Breast epithelium (tissue), 4 donors: ENCODE results near the gene FSTL4. TPM values are rescaled to one million over a fixed set of nuclear protein-coding genes. Genes with fewer than 3 reads are reported as not detected.

Experiments
- DNase-seq, 2 donors: peaks; one replicate each; pipeline ENCODE4 v3.0.0-alpha.2; 2019; ENCODE audit warnings: low spot score in 2 of 2
- H3K27ac ChIP-seq, 2 donors: fragments of 200-600 bp; sonication (generic) in 1 of 2; one replicate each; pipeline ENCODE4 v1.5.1; 2016 to 2019; ENCODE audit warnings: mild to moderate bottlenecking in 1 of 2
- H3K27me3 ChIP-seq, 2 donors: fragments of 200-600 bp; sonication (generic) in 1 of 2; one replicate each; pipeline versions ENCODE4 v1.5.1 to v1.6.0; 2017 to 2019; ENCODE audit warnings: control low read depth in 1 of 2, mild to moderate bottlenecking in 1 of 2
- H3K36me3 ChIP-seq: fragments of 200-600 bp; one replicate; pipeline ENCODE4 v1.5.1; 2019
- H3K4me1 ChIP-seq, 2 donors: fragments of 200-600 bp; sonication (generic); one replicate each; pipeline ENCODE4 v1.5.1; 2016 to 2019; ENCODE audit warnings: control low read depth in 1 of 2
- H3K4me3 ChIP-seq, 3 donors: fragments of 200-600 bp; sonication (generic); 1 replicate in 2 of 3; 2 replicates in 1 of 3; pipeline ENCODE4 v1.5.1; 2016 to 2019; ENCODE audit warnings: mild to moderate bottlenecking in 3 of 3, moderate library complexity in 2 of 3
- H3K9me3 ChIP-seq, 2 donors: fragments of 200-600 bp; sonication (generic) in 1 of 2; one replicate each; pipeline ENCODE4 v1.5.1; 2016 to 2019; ENCODE audit warnings: control low read depth in 1 of 2
- POLR2A ChIP-seq: fragments of 450-650 bp; IDR thresholded peaks from one replicate; pipeline ENCODE4 v1.6.1; 2016; ENCODE audit warnings: antibody characterized with exemption, mild to moderate bottlenecking, moderate library complexity
- POLR2AphosphoS5 ChIP-seq, 3 donors: sonication (generic); formaldehyde crosslinking; IDR thresholded peaks; one replicate each; pipeline ENCODE4 v1.6.1; 2017; ENCODE audit warnings: antibody characterized with exemption in 3 of 3
- intact Hi-C: fragments of 100-400 bp; cut with DNase I; formaldehyde crosslinking; loops from one replicate; pipeline ENCODE4 v1.15.1; 2023; ENCODE audit warnings: low total_unique reads
- total RNA-seq, 3 donors: library from RNA; depleted of rRNA; stranded (reverse); fragments of >200 nt; gene quantifications; one replicate each; pipeline ENCODE4 v1.1.0, GENCODE V29; 2016
- TF ChIP-seq, protein P1 (sequence below), 3 donors: fragments of 450-650 bp; IDR thresholded peaks; one replicate each; pipeline ENCODE4 v1.5.1; 2016 to 2017; ENCODE audit warnings: antibody characterized with exemption in 3 of 3, mild to moderate bottlenecking in 3 of 3, moderate library complexity in 3 of 3

The FSTL4 gene
- total RNA-seq, 3 donors from 2014 or later = 0.16 to 0.98 (median 0.88) TPM

DNA sequence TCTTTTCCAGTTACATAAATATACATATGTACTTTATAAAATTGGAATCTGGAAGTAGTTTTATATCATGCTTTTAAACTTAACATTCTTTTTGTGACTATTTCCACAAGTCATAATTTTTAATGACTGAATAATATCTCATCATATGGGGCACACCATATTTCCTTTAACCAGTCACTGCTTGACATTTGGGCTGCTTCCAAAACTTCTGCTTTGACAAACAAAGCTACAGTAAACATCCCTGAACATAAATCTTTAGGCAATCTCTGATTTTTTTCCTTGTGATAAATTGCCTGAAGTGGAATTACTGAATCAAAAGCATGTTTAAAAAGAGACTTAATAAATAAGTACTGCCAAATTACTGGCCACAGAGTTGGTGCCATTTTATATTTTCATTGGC lies 178.0 kb downstream of the FSTL4 start:
- no peak overlapping the region for H3K27ac ChIP-seq
- no peak for DNase-seq
- H3K9me3 ChIP-seq = no peaks in the 10 kb centered on the region
- TF ChIP-seq POLR2A = no peak
- TF ChIP-seq, protein P1, sequence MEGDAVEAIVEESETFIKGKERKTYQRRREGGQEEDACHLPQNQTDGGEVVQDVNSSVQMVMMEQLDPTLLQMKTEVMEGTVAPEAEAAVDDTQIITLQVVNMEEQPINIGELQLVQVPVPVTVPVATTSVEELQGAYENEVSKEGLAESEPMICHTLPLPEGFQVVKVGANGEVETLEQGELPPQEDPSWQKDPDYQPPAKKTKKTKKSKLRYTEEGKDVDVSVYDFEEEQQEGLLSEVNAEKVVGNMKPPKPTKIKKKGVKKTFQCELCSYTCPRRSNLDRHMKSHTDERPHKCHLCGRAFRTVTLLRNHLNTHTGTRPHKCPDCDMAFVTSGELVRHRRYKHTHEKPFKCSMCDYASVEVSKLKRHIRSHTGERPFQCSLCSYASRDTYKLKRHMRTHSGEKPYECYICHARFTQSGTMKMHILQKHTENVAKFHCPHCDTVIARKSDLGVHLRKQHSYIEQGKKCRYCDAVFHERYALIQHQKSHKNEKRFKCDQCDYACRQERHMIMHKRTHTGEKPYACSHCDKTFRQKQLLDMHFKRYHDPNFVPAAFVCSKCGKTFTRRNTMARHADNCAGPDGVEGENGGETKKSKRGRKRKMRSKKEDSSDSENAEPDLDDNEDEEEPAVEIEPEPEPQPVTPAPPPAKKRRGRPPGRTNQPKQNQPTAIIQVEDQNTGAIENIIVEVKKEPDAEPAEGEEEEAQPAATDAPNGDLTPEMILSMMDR (IDR thresholded peaks at IDR 0.05) = no peak
- TF ChIP-seq POLR2AphosphoS5 (IDR thresholded peaks at IDR 0.05) = no peak
- H3K4me1 ChIP-seq = no peaks in the 10 kb centered on the region
- no peak overlapping the region for H3K4me3 ChIP-seq
- no peaks in the 10 kb centered on the region for H3K36me3 ChIP-seq
- intact Hi-C loops = no loop called here
- H3K27me3 ChIP-seq = no peaks in the 10 kb centered on the region

DNA sequence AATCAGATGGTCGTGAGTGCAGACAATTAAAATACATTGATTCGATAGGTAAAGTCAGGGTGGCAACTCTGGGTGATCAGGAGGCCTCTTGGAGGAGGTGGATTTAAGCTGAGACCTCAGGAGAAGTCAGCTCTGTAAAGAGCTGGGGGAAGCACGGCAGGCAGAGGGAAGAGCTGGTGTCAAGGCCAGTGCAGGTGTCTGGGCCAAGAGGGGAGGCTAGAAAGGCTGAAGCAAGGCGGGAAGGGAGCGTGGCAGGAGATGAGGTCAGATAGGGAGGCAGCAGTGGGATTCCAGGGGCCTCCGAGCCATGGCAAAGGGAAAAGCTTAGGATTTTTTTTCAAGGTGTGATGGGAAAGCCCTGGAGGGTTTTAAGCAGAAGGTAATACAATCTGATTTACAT lies 178.7 kb downstream of the FSTL4 start:
- H3K27ac ChIP-seq = no peak overlapping the region
- no peak for TF ChIP-seq POLR2AphosphoS5 (IDR thresholded peaks at IDR 0.05)
- TF ChIP-seq POLR2A = no peak
- TF ChIP-seq, protein P1 (IDR thresholded peaks at IDR 0.05) = no peak
- H3K9me3 ChIP-seq = no peaks in the 10 kb centered on the region
- no peaks in the 10 kb centered on the region for H3K4me1 ChIP-seq
- H3K36me3 ChIP-seq = no peaks in the 10 kb centered on the region
- intact Hi-C loops = no loop called here
- no peaks in the 10 kb centered on the region for H3K27me3 ChIP-seq
- no peak for DNase-seq
- H3K4me3 ChIP-seq = no peak overlapping the region

DNA sequence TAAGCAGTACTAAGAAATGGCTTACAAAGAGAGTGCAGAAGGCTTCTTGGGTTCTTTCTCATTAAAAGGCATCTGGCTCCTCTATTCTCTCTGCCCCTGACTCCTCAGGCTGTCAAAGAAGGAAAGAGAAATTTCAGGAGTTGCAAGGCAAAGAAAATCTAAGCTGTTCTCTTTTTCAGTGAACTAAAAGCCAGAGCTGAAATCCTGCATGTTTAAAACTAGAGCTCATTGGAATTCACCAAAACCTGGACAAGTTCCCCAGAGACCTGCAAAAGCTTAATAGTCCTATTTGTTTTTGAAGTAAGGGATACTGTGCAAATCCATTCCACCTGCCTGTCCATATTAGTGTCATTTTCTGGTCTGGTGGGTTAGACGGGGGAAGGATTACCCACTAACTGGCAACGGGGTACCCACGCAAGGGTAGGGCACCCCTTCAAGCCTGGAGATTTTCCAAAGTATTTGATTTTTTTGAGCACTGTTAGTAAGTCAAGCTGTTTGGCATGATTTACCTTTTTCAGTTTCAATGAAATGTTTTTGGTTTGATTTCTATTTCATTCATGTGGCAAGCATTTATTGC lies 179.3 kb downstream of the FSTL4 start:
- no peaks in the 10 kb centered on the region for H3K36me3 ChIP-seq
- no peak overlapping the region for H3K4me3 ChIP-seq
- no peaks in the 10 kb centered on the region for H3K27me3 ChIP-seq
- no peak for DNase-seq
- intact Hi-C loops = no loop called here
- no peaks in the 10 kb centered on the region for H3K9me3 ChIP-seq
- H3K27ac ChIP-seq = no peak overlapping the region
- TF ChIP-seq POLR2A (no peak), POLR2AphosphoS5 (IDR thresholded peaks at IDR 0.05) (no peak)
- TF ChIP-seq, protein P1 (IDR thresholded peaks at IDR 0.05) = no peak
- H3K4me1 ChIP-seq = no peaks in the 10 kb centered on the region

DNA sequence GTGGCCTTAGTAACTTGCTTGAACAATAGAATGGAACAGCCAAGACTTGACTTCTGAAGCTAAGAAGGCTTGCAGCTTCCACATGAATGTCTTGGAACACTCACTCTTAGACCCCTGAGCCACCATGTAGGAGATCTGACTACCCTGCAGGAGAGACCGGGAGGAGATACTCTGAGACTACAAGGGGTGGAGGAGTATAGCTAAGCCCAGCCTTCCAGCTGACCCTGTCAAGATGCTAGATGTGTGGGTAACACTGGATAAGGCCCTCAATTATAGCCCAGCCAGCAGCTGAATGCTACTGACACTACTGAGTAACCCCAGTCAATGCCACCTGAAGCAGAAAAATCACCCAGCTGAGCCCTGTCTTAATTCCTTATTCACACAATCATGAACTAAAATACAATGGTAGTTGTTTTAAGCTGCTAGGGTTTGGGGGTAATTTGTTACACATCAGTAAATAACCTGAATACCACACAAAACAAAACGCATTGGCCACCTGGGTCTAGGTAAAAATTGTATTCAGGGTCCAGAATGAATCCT lies 180.9 kb downstream of the FSTL4 start:
- Histone ChIP-seq H3K4me3 (no peak overlapping the region), H3K27me3 (no peaks in the 10 kb centered on the region), H3K36me3 (no peaks in the 10 kb centered on the region), H3K27ac (no peak overlapping the region), H3K4me1 (no peaks in the 10 kb centered on the region), H3K9me3 (no peaks in the 10 kb centered on the region)
- TF ChIP-seq POLR2AphosphoS5 (IDR thresholded peaks at IDR 0.05) (no peak), POLR2A (no peak)
- TF ChIP-seq, protein P1 (IDR thresholded peaks at IDR 0.05) = no peak
- DNase-seq = no peak
- intact Hi-C loops = no loop called here

DNA sequence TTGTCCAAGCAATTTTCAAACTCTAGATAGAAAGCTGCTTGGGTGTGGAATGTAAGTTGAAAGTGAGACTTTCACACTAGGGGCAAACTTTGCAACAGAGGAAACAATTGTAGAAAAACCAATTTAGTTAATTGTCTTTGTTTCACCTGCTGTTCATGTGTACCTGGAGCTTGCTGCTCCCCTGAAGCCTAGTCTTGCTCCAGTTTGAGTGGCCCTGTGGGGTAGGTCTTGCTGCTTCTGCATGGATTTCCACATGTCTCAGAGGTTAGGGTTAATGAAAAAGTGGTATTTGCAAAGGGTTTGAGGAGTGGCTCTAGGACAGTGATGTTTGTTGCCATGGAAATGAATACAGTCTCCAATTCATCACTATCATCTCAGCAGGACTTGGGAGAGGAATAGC lies 182.2 kb downstream of the FSTL4 start:
- TF ChIP-seq, protein P1 (IDR thresholded peaks at IDR 0.05) = no peak
- no peak for TF ChIP-seq POLR2AphosphoS5 (IDR thresholded peaks at IDR 0.05)
- no peak for TF ChIP-seq POLR2A
- Histone ChIP-seq H3K9me3 (no peaks in the 10 kb centered on the region), H3K27me3 (no peaks in the 10 kb centered on the region), H3K4me3 (no peak overlapping the region), H3K27ac (no peak overlapping the region), H3K36me3 (no peaks in the 10 kb centered on the region), H3K4me1 (no peaks in the 10 kb centered on the region)
- intact Hi-C loops = no loop called here
- DNase-seq = no peak
